GM19463 (cell line): ENCODE measurements around the gene GJD3.
A peak's percentile ranks its signal among the peaks of the same experiment; 100 is the strongest.

ENCODE experiments used
- ATAC-seq: cut with Tn5 transposase; IDR thresholded peaks from one replicate; pipeline ENCODE4 v1.9.1; 2021; ENCODE audit warnings: mild to moderate bottlenecking, moderate library complexity; ENCODE audit not compliant: unreplicated experiment

GJD3 gene

GRCh38 chr17:40343219-40344119, 21.1 kb downstream of the GJD3 start:
- ATAC-seq, result no peak

DNA sequence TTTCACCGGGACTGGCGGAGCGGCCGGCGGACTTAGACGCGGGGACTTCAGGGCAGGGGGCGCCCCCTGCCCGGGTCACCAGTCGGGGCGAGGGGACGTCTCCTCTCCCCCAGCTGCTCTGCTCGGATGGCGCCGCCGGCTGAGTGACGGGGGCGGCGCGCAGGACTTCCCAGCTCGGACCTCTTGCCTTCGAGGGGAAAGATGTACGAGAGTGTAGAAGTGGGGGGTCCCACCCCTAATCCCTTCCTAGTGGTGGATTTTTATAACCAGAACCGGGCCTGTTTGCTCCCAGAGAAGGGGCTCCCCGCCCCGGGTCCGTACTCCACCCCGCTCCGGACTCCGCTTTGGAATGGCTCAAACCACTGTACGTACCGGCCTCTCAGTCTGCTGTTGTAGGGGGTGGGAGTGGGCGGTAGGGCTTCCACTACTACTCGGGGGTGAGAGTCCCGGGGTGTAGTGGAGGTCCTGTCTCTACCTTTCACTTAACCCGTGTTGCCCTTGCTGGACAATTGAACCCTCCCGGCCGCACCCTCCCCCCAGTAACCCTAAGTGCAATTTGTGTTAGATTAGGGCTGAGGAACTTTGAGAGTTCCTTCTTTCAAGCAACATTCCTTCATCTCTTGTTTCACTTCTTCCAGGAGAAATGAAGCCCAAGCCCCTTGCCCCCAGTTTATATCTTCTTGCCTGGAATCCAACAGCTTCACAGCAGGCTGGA, 21.9 kb downstream of the GJD3 start:
- no peak for ATAC-seq

- no peak for ATAC-seq
Measured at GRCh38 chr17:40341808-40342503, 22.6 kb downstream of the GJD3 start.

- peak; percentile 75 for ATAC-seq
Measured at GRCh38 chr17:40340880-40341807, 23.4 kb downstream of the GJD3 start.

GRCh38 chr17:40340327-40340726, 24.2 kb downstream of the GJD3 start:
- no peak for ATAC-seq

DNA sequence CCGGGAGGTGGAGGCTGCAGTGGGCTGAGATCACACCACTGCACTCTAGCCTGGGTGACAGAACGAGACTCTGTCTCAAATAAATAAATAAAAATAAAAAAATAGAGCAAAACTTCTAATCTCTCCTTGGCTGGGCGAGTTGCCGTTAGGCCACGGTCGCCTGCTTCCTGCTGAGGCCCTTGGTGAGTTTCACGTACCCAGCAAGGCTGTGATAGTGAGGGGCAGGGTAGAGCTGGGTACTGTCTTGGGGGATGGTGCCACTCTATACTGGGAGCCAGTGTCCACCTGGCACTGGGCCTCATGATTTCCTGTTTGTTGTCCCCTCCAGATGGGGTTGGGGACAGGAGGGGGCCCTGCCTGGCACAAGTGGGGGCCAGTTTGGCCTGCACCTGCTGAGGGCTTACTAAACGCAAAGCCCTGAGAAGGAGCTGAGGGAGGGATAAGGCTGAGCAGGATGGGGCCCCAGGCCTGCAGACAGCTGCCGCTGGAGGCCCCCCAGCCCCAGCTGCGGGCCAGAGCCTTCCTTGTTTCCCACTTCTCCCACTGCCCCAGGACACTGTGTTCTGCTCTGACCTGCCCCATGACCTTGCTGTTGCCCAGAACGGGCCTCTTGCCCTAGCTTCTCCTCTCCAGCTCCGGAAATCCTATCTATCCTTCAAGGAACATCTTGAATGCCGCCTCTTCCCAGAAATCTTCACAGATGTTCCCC, 25.4 kb downstream of the GJD3 start:
- no peak for ATAC-seq

DNA sequence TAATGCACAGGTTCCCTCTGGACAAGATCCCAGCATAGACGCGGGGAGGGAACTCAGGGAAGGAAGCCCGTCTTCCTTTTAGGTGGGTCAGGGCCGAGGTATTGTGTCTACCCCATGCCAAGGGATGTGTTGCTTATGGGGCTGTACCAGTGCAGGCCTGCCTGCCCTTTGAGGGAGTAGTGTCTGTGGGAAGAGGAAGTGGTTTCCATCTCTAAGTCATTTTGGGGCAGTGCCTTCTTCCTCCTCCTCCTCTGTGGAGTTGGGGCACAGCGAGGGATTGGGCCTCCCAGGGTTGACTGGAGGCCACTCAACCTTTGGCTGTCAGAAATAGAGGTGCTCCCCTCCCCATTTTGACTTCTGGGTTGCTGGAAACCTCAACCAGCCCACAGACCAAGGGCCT, 26.5 kb downstream of the GJD3 start:
- ATAC-seq, result no peak

- no peak for ATAC-seq
Measured at GRCh38 chr17:40337351-40337750, 27.2 kb downstream of the GJD3 start.

GRCh38 chr17:40335620-40336019, 28.9 kb downstream of the GJD3 start:
- no peak for ATAC-seq

DNA sequence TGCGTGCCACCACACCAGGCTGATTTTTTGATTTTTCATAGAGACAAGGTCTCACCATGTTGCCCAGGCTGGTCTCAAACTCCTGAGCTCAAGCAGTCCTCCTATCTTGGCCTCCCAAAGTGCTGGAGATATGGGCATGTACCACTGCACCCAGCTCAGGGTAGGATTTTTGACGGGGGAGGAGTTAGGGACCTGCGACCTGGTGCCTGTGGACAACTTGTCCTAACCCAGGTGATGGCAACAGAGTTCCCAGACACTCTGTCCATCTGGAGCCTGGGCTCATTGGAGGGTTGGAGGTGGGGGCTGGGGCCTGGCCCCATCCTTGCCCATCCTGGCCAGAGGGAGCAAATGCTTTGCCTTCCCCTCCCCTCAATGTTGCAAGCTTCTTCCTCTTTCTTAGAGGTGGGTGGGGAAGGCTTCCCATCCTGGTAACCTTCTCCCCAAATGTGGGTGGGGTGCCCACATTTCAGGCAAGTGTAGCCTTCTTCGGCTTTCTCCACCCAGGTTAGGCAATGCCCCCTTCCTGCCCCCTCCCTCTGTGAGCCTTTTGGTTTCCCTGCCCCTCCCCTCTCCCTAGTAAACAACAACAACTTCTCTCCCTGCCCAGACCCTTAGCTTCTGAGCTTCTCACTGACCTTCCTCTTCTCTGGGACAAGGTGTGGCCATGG, 30.6 kb downstream of the GJD3 start:
- ATAC-seq, result no peak

- no peak for ATAC-seq
Measured at GRCh38 chr17:40331743-40332641, 32.5 kb downstream of the GJD3 start.

DNA sequence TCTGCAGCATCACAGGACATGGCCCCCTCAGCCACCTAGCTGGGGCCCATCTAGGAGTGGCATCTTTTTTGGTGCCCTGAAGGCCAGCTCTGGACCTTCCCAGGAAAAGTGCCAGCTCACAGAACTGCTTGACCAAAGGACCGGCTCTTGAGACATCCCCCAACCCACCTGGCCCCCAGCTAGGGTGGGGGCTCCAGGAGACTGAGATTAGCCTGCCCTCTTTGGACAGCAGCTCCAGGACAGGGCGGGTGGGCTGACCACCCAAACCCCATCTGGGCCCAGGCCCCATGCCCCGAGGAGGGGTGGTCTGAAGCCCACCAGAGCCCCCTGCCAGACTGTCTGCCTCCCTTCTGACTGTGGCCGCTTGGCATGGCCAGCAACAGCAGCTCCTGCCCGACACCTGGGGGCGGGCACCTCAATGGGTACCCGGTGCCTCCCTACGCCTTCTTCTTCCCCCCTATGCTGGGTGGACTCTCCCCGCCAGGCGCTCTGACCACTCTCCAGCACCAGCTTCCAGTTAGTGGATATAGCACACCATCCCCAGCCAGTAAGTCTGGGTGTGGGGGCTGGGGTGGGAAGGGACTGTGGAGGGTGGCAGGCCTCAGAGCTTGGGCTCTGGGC, 33.6 kb downstream of the GJD3 start:
- ATAC-seq, result no peak

- no peak for ATAC-seq
Measured at GRCh38 chr17:40329839-40330794, 34.4 kb downstream of the GJD3 start.

DNA sequence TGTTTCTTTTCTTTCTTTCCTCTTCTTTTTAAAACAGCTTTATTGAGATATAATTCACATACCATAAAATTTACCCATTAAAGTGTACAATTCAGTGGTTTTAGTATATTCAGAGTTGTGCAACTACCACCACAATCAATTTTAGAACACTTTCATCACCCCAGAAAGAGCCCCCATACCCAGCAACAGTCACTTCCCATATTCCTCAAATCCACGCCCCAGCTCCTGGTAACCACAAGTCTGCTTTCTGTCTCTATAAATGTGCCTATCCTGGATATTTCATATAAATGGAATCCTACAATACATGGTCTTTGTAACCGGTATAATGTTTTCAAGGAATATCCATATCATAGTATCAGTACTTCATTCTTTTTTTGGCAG, 36.2 kb downstream of the GJD3 start:
- ATAC-seq, result no peak

DNA sequence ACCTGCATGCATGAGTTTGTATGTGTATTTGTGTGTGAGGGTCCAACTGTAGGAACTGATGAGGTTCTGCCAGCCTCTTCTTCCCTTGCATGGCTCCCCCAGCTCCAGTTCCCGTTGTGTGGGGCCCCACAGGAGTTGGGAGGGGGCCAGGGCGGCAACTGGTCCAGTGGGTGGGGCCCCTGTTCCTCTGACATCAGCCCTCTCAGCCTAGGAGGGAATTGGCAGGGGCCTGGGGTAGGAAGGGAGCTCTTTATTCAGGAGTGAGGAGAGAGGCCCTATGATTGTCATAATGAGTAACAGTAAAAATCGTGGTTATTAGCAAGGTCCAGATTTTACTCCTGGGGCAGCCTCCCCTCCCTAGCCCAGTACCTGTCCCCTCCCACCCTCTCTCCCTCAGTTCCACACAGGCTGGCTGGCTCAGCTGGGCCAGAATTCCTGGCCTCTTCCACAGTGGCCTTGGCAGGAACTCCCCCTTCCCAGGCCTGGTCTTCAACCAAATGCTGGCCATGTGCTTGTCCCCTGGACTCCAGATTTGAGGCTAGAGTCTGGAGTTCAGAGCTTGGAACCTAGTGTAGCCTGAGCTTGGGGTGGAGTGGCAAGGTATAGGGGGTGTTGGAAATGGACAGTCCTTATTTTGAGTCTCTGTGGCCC, 36.7 kb downstream of the GJD3 start:
- no peak for ATAC-seq

DNA sequence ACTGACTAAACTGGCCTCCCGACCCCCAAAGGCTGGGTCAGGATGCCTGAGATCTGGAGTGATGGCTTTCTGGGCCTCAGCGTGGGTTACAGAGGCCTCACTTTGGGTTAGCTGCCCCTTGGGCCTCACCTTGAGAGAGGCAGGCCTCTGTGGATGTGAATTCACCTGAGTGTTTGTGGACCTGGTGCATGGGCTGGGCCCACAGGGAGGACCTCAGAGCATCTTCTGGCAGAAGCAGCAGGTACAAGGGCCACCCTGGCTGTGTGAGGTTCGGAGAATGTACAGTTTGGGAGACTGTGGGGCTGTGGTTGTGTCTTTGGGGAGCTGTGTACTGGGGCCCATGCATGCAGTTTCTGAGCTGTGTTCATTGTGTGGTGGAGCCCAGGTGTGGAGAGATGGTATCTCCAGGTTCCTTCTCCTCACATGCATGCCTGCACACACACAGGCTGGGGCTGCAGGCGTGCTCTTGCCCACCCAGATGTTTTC, 37.2 kb downstream of the GJD3 start:
- ATAC-seq, result no peak
